ENCODE data around the gene APOBEC3F. TPM values are rescaled to one million over a fixed set of nuclear protein-coding genes. Genes with fewer than 3 reads are reported as not detected.
A peak's percentile ranks its signal among the peaks of the same experiment; 100 is the strongest.
"Not testable (repeated sequence)": the region's sequence is repeated elsewhere in the genome, so short reads cannot be mapped to it uniquely, and the experiment has no call there.

Gene APOBEC3F
- total and polyA plus RNA-seq, 2 of the 13 experiments (the other 11 are each of a cell fraction or from before 2014, with no cell fraction given), result 2.9 to 3.7 TPM

DNA sequence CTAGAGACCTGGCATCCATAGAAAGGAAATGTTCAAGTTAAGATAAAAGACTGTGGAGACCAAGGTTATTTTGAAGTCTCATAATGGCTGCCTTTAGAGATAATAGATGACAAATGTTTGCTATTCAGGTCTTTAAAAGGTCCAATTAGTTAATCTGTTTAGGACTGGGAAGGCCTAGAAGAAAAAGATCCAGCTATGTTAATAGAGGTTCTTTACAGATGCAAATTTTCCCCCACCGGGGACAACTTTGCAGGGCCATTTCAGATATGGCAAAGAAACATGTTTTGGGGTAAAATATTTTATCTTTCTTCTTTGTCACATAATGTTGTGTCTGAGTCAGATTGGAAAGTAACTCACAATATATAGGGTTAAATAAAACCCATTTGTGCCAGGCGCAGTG is 33.3 kb downstream of the APOBEC3F start (continued):
- TF ChIP-seq, protein P1, sequence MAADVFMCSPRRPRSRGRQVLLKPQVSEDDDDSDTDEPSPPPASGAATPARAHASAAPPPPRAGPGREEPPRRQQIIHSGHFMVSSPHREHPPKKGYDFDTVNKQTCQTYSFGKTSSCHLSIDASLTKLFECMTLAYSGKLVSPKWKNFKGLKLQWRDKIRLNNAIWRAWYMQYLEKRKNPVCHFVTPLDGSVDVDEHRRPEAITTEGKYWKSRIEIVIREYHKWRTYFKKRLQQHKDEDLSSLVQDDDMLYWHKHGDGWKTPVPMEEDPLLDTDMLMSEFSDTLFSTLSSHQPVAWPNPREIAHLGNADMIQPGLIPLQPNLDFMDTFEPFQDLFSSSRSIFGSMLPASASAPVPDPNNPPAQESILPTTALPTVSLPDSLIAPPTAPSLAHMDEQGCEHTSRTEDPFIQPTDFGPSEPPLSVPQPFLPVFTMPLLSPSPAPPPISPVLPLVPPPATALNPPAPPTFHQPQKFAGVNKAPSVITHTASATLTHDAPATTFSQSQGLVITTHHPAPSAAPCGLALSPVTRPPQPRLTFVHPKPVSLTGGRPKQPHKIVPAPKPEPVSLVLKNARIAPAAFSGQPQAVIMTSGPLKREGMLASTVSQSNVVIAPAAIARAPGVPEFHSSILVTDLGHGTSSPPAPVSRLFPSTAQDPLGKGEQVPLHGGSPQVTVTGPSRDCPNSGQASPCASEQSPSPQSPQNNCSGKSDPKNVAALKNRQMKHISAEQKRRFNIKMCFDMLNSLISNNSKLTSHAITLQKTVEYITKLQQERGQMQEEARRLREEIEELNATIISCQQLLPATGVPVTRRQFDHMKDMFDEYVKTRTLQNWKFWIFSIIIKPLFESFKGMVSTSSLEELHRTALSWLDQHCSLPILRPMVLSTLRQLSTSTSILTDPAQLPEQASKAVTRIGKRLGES (CRISPR knock-in tag; IDR thresholded peaks at IDR 0.05; ENCODE audit: borderline replicate concordance), result no peak
- TF ChIP-seq REPIN1 (CRISPR knock-in tag; IDR thresholded peaks at IDR 0.05; ENCODE audit: borderline replicate concordance, low read depth), result no peak
- TF ChIP-seq, protein P2, sequence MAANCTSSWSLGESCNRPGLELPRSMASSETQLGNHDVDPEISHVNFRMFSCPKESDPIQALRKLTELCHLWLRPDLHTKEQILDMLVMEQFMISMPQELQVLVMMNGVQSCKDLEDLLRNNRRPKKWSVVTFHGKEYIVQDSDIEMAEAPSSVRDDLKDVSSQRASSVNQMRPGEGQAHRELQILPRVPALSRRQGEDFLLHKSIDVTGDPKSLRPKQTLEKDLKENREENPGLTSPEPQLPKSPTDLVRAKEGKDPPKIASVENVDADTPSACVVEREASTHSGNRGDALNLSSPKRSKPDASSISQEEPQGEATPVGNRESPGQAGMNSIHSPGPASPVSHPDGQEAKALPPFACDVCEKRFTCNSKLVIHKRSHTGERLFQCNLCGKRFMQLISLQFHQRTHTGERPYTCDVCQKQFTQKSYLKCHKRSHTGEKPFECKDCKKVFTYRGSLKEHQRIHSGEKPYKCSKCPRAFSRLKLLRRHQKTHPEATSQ (CRISPR knock-in tag; IDR thresholded peaks at IDR 0.05; ENCODE audit: borderline replicate concordance), result no peak
- no peak for TF ChIP-seq ZNF737 (CRISPR knock-in tag; IDR thresholded peaks at IDR 0.05; ENCODE audit: borderline replicate concordance)
- no peak for TF ChIP-seq ZNF20 (CRISPR knock-in tag; IDR thresholded peaks at IDR 0.05)
- no peak for TF ChIP-seq PRMT3 (CRISPR knock-in tag; IDR thresholded peaks at IDR 0.05; ENCODE audit: borderline replicate concordance, low read depth)

DNA sequence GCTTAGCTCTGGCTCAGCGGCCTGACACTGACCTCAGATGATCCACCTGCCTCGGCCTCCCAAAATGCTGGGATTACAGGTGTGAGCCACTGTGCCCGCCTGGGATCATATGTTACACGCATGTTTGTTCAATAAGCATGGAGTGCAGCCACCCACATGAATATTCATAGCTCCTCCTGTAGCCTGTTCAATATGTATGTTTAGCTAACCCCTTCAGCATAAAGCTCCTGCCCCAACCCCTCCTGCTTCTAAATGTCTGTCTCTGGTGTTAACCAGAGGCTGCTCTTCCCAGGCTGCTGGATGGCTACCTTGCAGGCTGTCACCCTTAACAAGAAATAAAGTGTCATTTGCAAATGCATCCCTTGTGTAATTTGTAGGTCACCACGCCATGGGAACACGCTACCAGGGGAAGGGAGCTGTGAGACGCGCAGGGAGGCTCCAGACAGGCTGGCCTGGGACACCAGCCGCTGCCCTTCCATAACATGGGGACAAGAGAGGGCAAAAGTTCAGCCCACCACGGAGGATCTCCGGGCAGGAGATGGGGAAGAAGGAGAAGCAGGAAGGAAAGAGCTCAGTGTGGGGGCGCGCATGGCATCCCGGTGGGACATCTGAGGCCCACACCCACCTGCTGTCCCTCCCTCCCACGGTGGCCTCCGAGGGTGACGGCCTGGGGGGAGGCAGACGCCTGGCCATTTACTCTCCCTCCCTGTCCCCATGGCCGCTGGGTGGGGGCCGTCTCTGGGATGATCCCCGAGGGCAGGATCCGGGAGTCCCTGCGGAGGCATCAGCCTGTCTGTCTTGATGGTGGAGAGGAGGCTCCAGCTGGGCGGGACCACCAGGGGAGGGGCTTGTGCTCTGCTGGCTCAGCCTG is 35.7 kb downstream of the APOBEC3F start:
- peak; percentile 48 for FAIRE-seq
- H3K79me2 ChIP-seq (ENCODE audit: insufficient read depth, low read length); H3K9me3 ChIP-seq (ENCODE audit: low read length); BruUV-seq (replicated peaks); H2AFZ ChIP-seq (ENCODE audit: low read length); POLR2A ChIA-PET; H3K27me3 ChIP-seq (ENCODE audit: control insufficient read depth in 1 of 2, insufficient read depth in 2 of 2, low read length in 2 of 2); H3K36me3 ChIP-seq (replicated peaks in 1 of 2; ENCODE audit: control insufficient read depth in 1 of 2, insufficient read depth in 2 of 2, low read length in 2 of 2); CTCF ChIA-PET (ENCODE audit: low intra/inter-chr PET ratio, low total read pairs); intact Hi-C loops (cut with micrococcal nuclease; ENCODE audit: unreplicated experiment); DNase-seq (ENCODE audit: low spot score); H4K20me1 ChIP-seq (ENCODE audit: insufficient read depth, low read length); in situ Hi-C loops (cut with HindIII; ENCODE audit: extremely low pct_ligation_motif_present, low pct_unique_long_range_greater_than_20kb); H3K27ac ChIP-seq (ENCODE audit: extremely low read length, insufficient read depth, low read length); H3K9ac ChIP-seq (ENCODE audit: insufficient read depth, low read depth, low read length); H3K4me1 ChIP-seq (ENCODE audit: insufficient read depth, low read length): not testable (repeated sequence)
- TF ChIP-seq PHF8 (CRISPR knock-in tag; IDR thresholded peaks at IDR 0.05) (0 out of 2 replicates have a peak, but pooled peaks have one; percentile 17), ZFX (CRISPR knock-in tag; IDR thresholded peaks at IDR 0.05; ENCODE audit: low read depth) (peak; percentile 13; the same call in 1 of the 2 replicates)
- 24% methylated on average over 9 of the region's 24 CpGs for WGBS (ENCODE audit: low lambda C conversion rate)
- peak; percentile 37 for ATAC-seq
- peak overlapping the region in 2 of 3 experiments; percentile 34 to 46; a peak in 3 of 6 replicates for H3K4me3 ChIP-seq (replicated peaks in 1 of 3; ENCODE audit: insufficient read depth in 1 of 3, low read depth in 2 of 3, low read length in 3 of 3)
- peak overlapping the region; percentile 47 for H3K4me2 ChIP-seq (ENCODE audit: low read depth, low read length)
